IMR-90 (cell line): ENCODE measurements around the gene FBXW10B. TPM values are rescaled to one million over a fixed set of nuclear protein-coding genes. Genes with fewer than 3 reads are reported as not detected.

Experiments used
- ATAC-seq: fragments of 200-7000 bp; cut with Tn5 transposase; 2 replicates; pipeline ENCODE4 v1.9.1; 2020; ENCODE audit warnings: low read depth, mild to moderate bottlenecking, moderate library complexity
- BruUV-seq: library from RNA; stranded (reverse); fragments of 400-500 nt; replicated peaks from 2 replicates; lab custom pipeline; 2021; lab: Mats Ljungman, UMichigan
- CTCF ChIA-PET: fragments of 300-600 bp; formaldehyde crosslinking; extraction: SDS; loops from one replicate; lab custom pipeline; 2021; ENCODE audit warnings: antibody characterized with exemption; lab: Yijun Ruan, JAX
- POLR2A ChIA-PET: fragments of 300-600 bp; sonication (Branson Sonifier 250); formaldehyde crosslinking; loops from one replicate; lab custom pipeline; 2022; ENCODE audit warnings: antibody characterized with exemption; ENCODE audit not compliant: unreplicated experiment; lab: Charles Lee
- DNase-seq: peaks from one replicate; pipeline ENCODE4 v3.0.0; 2013
- H2AFZ ChIP-seq: replicated peaks from 2 replicates; pipeline ENCODE3; 2013; ENCODE audit warnings: low read length, mild to moderate bottlenecking; ENCODE audit not compliant: poor library complexity
- H2AK5ac ChIP-seq: 2 replicates; pipeline ENCODE4 v1.6.1; 2013; ENCODE audit warnings: low read depth, low read length, inconsistent platforms
- H2AK9ac ChIP-seq: replicated peaks from 2 replicates; pipeline ENCODE3; 2013; ENCODE audit warnings: mild to moderate bottlenecking, low read depth, low read length, moderate library complexity; ENCODE audit not compliant: poor library complexity
- H2BK120ac ChIP-seq: 2 replicates; pipeline ENCODE4 v1.6.1; 2013; ENCODE audit warnings: low read depth, low read length, inconsistent platforms
- H2BK15ac ChIP-seq: 3 replicates; pipeline ENCODE4 v1.6.1; 2013; ENCODE audit warnings: low read depth, low read length, inconsistent platforms
- H2BK20ac ChIP-seq: 2 replicates; pipeline ENCODE4 v1.6.1; 2013; ENCODE audit warnings: low read depth, mild to moderate bottlenecking, inconsistent platforms, low read length, moderate library complexity
- H2BK5ac ChIP-seq: 2 replicates; pipeline ENCODE4 v1.6.1; 2013; ENCODE audit warnings: mild to moderate bottlenecking, low read depth, low read length, inconsistent platforms; ENCODE audit not compliant: poor library complexity, severe bottlenecking
- H3K14ac ChIP-seq: replicated peaks from 2 replicates; pipeline ENCODE4 v1.6.1; 2013; ENCODE audit warnings: low read depth, low read length, inconsistent platforms
- H3K18ac ChIP-seq: 2 replicates; pipeline ENCODE4 v1.6.1; 2013; ENCODE audit warnings: low read depth, low read length, control low read depth
- H3K23ac ChIP-seq: 2 replicates; pipeline ENCODE4 v1.6.1; 2013; ENCODE audit warnings: low read depth, low read length, inconsistent platforms
- H3K27ac ChIP-seq: 2 replicates; pipeline ENCODE4 v1.5.1; 2013; ENCODE audit warnings: mild to moderate bottlenecking, control low read depth, low read length; ENCODE audit not compliant: insufficient read depth
- H3K27me3 ChIP-seq: 2 replicates; pipeline ENCODE4 v1.6.1; 2013; ENCODE audit warnings: low read length; ENCODE audit not compliant: control insufficient read depth, insufficient read depth
- H3K36me3 ChIP-seq: 2 replicates; pipeline ENCODE4 v1.6.1; 2013; ENCODE audit warnings: low read length, mixed read lengths; ENCODE audit not compliant: control insufficient read depth, insufficient read depth
- H3K4ac ChIP-seq: 2 replicates; pipeline ENCODE4 v1.6.1; 2013; ENCODE audit warnings: low read depth, low read length, inconsistent platforms
- H3K4me1 ChIP-seq: 2 replicates; pipeline ENCODE4 v1.6.1; 2013; ENCODE audit warnings: low read length, mixed read lengths; ENCODE audit not compliant: control insufficient read depth, insufficient read depth
- H3K4me2 ChIP-seq: 2 replicates; pipeline ENCODE4 v1.6.1; 2013; ENCODE audit warnings: low read depth, mild to moderate bottlenecking, control low read depth, low read length, moderate library complexity
- H3K4me3 ChIP-seq: 2 replicates; pipeline ENCODE4 v1.5.1; 2013; ENCODE audit warnings: low read depth, mild to moderate bottlenecking, control low read depth, low read length, moderate library complexity; ENCODE audit not compliant: insufficient read depth
- H3K56ac ChIP-seq: 2 replicates; pipeline ENCODE4 v1.6.1; 2013; ENCODE audit warnings: low read length, inconsistent platforms; ENCODE audit not compliant: insufficient read depth; ENCODE audit errors: extremely low read depth
- H3K79me1 ChIP-seq, 2 experiments: 2 replicates each; pipeline ENCODE4 v1.6.1; 2013; ENCODE audit warnings: low read length in 2 of 2, inconsistent platforms in 1 of 2, low read depth in 1 of 2
- H3K9ac ChIP-seq: 2 replicates; pipeline ENCODE4 v1.6.1; 2013; ENCODE audit warnings: low read depth, low read length, control low read depth
- H3K9me1 ChIP-seq: 2 replicates; pipeline ENCODE4 v1.6.1; 2013; ENCODE audit warnings: low read length, inconsistent platforms; ENCODE audit not compliant: insufficient read depth
- H3K9me3 ChIP-seq: 2 replicates; pipeline ENCODE4 v1.6.1; 2013; ENCODE audit warnings: low read length; ENCODE audit not compliant: control insufficient read depth, insufficient read depth
- H4K20me1 ChIP-seq: 2 replicates; pipeline ENCODE4 v1.6.1; 2013; ENCODE audit warnings: low read length, inconsistent platforms; ENCODE audit not compliant: insufficient read depth
- H4K5ac ChIP-seq: 2 replicates; pipeline ENCODE4 v1.6.1; 2013; ENCODE audit warnings: mild to moderate bottlenecking, low read depth, low read length, control low read depth
- H4K8ac ChIP-seq, 2 experiments: 2 replicates each; pipeline ENCODE4 v1.6.1; 2013; ENCODE audit warnings: low read depth in 2 of 2, low read length in 2 of 2, control low read depth in 1 of 2, inconsistent platforms in 1 of 2
- H4K91ac ChIP-seq: 2 replicates; pipeline ENCODE4 v1.6.1; 2013; ENCODE audit warnings: low read depth, low read length, inconsistent platforms; ENCODE audit not compliant: insufficient read depth
- BHLHE40 ChIP-seq: fragments of 150-350 bp; IDR thresholded peaks from 2 replicates; pipeline ENCODE4 v1.6.1; 2016; ENCODE audit warnings: mild to moderate bottlenecking, low read depth, low read length
- CEBPB ChIP-seq: IDR thresholded peaks from 2 replicates; pipeline ENCODE4 v1.6.1; 2012; ENCODE audit warnings: low read depth, low read length, improper control_type of control experiment
- CHD1 ChIP-seq: IDR thresholded peaks from 2 replicates; pipeline ENCODE4 v1.6.1; 2012; ENCODE audit warnings: low read depth, low read length, improper control_type of control experiment
- FOS ChIP-seq: fragments of 150-350 bp; IDR thresholded peaks from 2 replicates; pipeline ENCODE4 v1.6.1; 2016; ENCODE audit warnings: low read depth, low read length
- MAFK ChIP-seq: IDR thresholded peaks from 2 replicates; pipeline ENCODE4 v1.6.1; 2012; ENCODE audit warnings: low read depth, low read length, improper control_type of control experiment
- MAZ ChIP-seq: IDR thresholded peaks from 2 replicates; pipeline ENCODE4 v1.6.1; 2012; ENCODE audit warnings: low read depth, mild to moderate bottlenecking, low read length, improper control_type of control experiment, moderate library complexity, borderline replicate concordance
- MXI1 ChIP-seq: IDR thresholded peaks from 2 replicates; pipeline ENCODE4 v1.6.1; 2012; ENCODE audit warnings: low read depth, mild to moderate bottlenecking, low read length, moderate library complexity, borderline replicate concordance
- NFE2L2 ChIP-seq: fragments of 150-350 bp; IDR thresholded peaks from 2 replicates; pipeline ENCODE4 v1.6.1; 2016; ENCODE audit warnings: low read depth, mild to moderate bottlenecking, low read length
- POLR2A ChIP-seq: IDR thresholded peaks from 2 replicates; pipeline ENCODE4 v1.6.1; 2012; ENCODE audit warnings: mild to moderate bottlenecking, low read depth, low read length
- RAD21 ChIP-seq: IDR thresholded peaks from 2 replicates; pipeline ENCODE4 v1.6.1; 2012; ENCODE audit warnings: low read length, improper control_type of control experiment
- RCOR1 ChIP-seq: IDR thresholded peaks from 2 replicates; pipeline ENCODE4 v1.6.1; 2012; ENCODE audit warnings: mild to moderate bottlenecking, low read length, improper control_type of control experiment; ENCODE audit not compliant: insufficient replicate concordance
- RFX5 ChIP-seq: IDR thresholded peaks from 2 replicates; pipeline ENCODE4 v1.8.0; 2012; ENCODE audit warnings: low read depth, mild to moderate bottlenecking, low read length, moderate library complexity
- SMC3 ChIP-seq: fragments of 150-350 bp; IDR thresholded peaks from 2 replicates; pipeline ENCODE4 v1.6.1; 2016; ENCODE audit warnings: low read depth, mild to moderate bottlenecking, antibody characterized with exemption, low read length, moderate library complexity
- WGBS, 2 experiments: methylation state at CpG; one replicate each; pipeline versions ENCODE4 v1.1.5 to v1.1.7; 2013; ENCODE audit warnings: missing lambda C conversion rate in 2 of 2; ENCODE audit not compliant: insufficient read length in 1 of 2; ENCODE audit errors: extremely low coverage in 2 of 2; 5-methylcytosine and 5-hydroxymethylcytosine counted together
- dilution Hi-C: fragments of 300-500 bp; cut with HindIII; formaldehyde crosslinking; loops from one replicate; pipeline ENCODE4 v1.14.3; 2018; ENCODE audit warnings: low sequenced_read_pairs; ENCODE audit not compliant: unreplicated experiment
- in situ Hi-C: fragments of 300-500 bp; cut with MboI; formaldehyde crosslinking; loops from 3 replicates; pipeline ENCODE4 v1.14.3; 2019; ENCODE audit warnings: low sequenced_read_pairs, inconsistent platforms, mixed read lengths
- intact Hi-C: fragments of 100-400 bp; cut with micrococcal nuclease; formaldehyde crosslinking; loops from 2 replicates; pipeline ENCODE4 v1.10.0; 2022
- polyA plus RNA-seq, 3 experiments: library from polyadenylated mRNA; depleted of rRNA; stranded (reverse); fragments of >200 nt; gene quantifications; 2 replicates each; pipeline ENCODE4 v1.2.3, GENCODE V29; 2012; ENCODE audit warnings: low replicate concordance in 1 of 3
- total RNA-seq: library from RNA; depleted of rRNA; stranded (reverse); fragments of >200 nt; gene quantifications from 2 replicates; pipeline ENCODE4 v1.2.3, GENCODE V29; 2012
- TF ChIP-seq, protein P1 (sequence below): fragments of 150-350 bp; IDR thresholded peaks from 2 replicates; pipeline ENCODE4 v1.6.1; 2017; ENCODE audit warnings: mild to moderate bottlenecking, antibody characterized with exemption, low read length, low read depth
- TF ChIP-seq, protein P2 (sequence below): fragments of 150-350 bp; IDR thresholded peaks from 2 replicates; pipeline ENCODE4 v1.6.1; 2016; ENCODE audit warnings: low read depth, mild to moderate bottlenecking, low read length, moderate library complexity, borderline replicate concordance
- TF ChIP-seq, protein P3 (sequence below): conservative IDR thresholded peaks from 2 replicates; pipeline ENCODE4 v1.5.1; 2012; ENCODE audit warnings: mild to moderate bottlenecking, low read depth, low read length, improper control_type of control experiment

The FBXW10B gene
- total and polyA plus RNA-seq, 2 of the 4 experiments (the other 2 are of a cell fraction): under 0.01 to 0.43 TPM

DNA sequence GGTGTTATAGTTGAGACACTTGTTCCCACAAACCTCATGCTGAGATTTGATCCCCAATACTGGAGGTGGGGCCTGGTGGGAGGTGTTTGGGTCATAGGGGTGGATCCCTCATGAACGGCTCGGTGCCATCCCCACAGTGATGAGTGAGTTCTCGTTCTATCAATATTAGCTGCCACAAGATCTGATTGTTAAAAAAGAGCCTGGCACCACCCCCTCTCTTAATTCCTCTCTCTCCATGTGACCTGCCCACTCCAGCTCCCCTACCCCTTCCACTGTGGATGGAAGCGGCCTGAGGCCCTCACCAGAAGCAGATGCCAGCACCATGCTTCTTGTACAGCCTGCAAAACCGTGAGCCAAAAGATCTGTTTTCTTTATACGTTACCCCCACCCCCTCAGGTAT is 33.5 kb upstream of the FBXW10B start:
- H3K27me3 ChIP-seq: no peaks in the 10 kb centered on the region
- H3K4ac ChIP-seq: no peak overlapping the region; the same call in 1 of the 2 replicates
- H3K79me1 ChIP-seq: peaks cover 9 to 28% of the 10 kb centered on the region in 2 experiments
- H3K18ac ChIP-seq: no peak overlapping the region
- H2BK120ac ChIP-seq: no peak overlapping the region
- ChIA-PET POLR2A (no interaction called here), CTCF (no interaction called here)
- no peaks in the 10 kb centered on the region for H3K36me3 ChIP-seq
- H3K9me1 ChIP-seq: peaks cover 4% of the 10 kb centered on the region
- H4K20me1 ChIP-seq: no peaks in the 10 kb centered on the region
- H4K5ac ChIP-seq: no peak overlapping the region
- 0 out of 3 replicates have a peak overlapping the region, but pooled peaks have one; percentile 53 for H2BK15ac ChIP-seq
- H3K23ac ChIP-seq: no peak overlapping the region
- peak overlapping the region; percentile 92 for H2AK5ac ChIP-seq
- in situ Hi-C loops (loop anchor here (25.0 kb wide), 1 partner anchor 391 kb away; the partner anchor contains the start of gene PMP22), intact Hi-C loops (loop anchor here (5.0 kb wide), 1 partner anchor 396 kb away; no protein-coding TSS in a partner anchor), dilution Hi-C loops (no loop called here)
- H4K91ac ChIP-seq: 0 out of 2 replicates have a peak overlapping the region, but pooled peaks have one; percentile 7
- no peak overlapping the region for H3K14ac ChIP-seq
- no peak for ATAC-seq
- no peak overlapping the region for H2BK5ac ChIP-seq
- H2AK9ac ChIP-seq: no peak overlapping the region
- H2BK20ac ChIP-seq: no peak overlapping the region
- TF ChIP-seq RCOR1: no peak
- no peak for TF ChIP-seq RAD21
- no peak for TF ChIP-seq RFX5
- TF ChIP-seq, protein P1, sequence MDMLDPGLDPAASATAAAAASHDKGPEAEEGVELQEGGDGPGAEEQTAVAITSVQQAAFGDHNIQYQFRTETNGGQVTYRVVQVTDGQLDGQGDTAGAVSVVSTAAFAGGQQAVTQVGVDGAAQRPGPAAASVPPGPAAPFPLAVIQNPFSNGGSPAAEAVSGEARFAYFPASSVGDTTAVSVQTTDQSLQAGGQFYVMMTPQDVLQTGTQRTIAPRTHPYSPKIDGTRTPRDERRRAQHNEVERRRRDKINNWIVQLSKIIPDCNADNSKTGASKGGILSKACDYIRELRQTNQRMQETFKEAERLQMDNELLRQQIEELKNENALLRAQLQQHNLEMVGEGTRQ: no peak
- no peak for TF ChIP-seq MAFK
- TF ChIP-seq, protein P2, sequence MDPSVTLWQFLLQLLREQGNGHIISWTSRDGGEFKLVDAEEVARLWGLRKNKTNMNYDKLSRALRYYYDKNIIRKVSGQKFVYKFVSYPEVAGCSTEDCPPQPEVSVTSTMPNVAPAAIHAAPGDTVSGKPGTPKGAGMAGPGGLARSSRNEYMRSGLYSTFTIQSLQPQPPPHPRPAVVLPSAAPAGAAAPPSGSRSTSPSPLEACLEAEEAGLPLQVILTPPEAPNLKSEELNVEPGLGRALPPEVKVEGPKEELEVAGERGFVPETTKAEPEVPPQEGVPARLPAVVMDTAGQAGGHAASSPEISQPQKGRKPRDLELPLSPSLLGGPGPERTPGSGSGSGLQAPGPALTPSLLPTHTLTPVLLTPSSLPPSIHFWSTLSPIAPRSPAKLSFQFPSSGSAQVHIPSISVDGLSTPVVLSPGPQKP: no peak
- no peak for TF ChIP-seq POLR2A
- TF ChIP-seq CHD1: no peak
- TF ChIP-seq, protein P3, sequence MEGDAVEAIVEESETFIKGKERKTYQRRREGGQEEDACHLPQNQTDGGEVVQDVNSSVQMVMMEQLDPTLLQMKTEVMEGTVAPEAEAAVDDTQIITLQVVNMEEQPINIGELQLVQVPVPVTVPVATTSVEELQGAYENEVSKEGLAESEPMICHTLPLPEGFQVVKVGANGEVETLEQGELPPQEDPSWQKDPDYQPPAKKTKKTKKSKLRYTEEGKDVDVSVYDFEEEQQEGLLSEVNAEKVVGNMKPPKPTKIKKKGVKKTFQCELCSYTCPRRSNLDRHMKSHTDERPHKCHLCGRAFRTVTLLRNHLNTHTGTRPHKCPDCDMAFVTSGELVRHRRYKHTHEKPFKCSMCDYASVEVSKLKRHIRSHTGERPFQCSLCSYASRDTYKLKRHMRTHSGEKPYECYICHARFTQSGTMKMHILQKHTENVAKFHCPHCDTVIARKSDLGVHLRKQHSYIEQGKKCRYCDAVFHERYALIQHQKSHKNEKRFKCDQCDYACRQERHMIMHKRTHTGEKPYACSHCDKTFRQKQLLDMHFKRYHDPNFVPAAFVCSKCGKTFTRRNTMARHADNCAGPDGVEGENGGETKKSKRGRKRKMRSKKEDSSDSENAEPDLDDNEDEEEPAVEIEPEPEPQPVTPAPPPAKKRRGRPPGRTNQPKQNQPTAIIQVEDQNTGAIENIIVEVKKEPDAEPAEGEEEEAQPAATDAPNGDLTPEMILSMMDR: no peak
- TF ChIP-seq SMC3: no peak
- TF ChIP-seq CEBPB: no peak
- no peak for TF ChIP-seq NFE2L2
- TF ChIP-seq MXI1: no peak
- TF ChIP-seq BHLHE40: no peak
- no peak for TF ChIP-seq FOS
- no peak for TF ChIP-seq MAZ
- no peak overlapping the region for H4K8ac ChIP-seq
- H3K4me1 ChIP-seq: peaks cover 14% of the 10 kb centered on the region
- no peak overlapping the region for H3K56ac ChIP-seq
- no peak overlapping the region for H3K9ac ChIP-seq
- H3K4me3 ChIP-seq: no peak overlapping the region
- no peak overlapping the region for H3K4me2 ChIP-seq
- no peak overlapping the region for H2AFZ ChIP-seq
- no peak overlapping the region for H3K27ac ChIP-seq
- no peaks in the 10 kb centered on the region for H3K9me3 ChIP-seq
- WGBS, 2 experiments: 83% methylated on average over 2 of the region's 6 CpGs; no CpG with 5 or more reads in 1 of the 2 experiments
- BruUV-seq: no TSS peak
- no peak for DNase-seq
